Testis (tissue), 3 donors: ENCODE measurements around the gene RGS17. TPM values are rescaled to one million over a fixed set of nuclear protein-coding genes. Genes with fewer than 3 reads are reported as not detected.
"Not testable (repeated sequence)": the region's sequence is repeated elsewhere in the genome, so short reads cannot be mapped to it uniquely, and the experiment has no call there.

Experiments used
- DNase-seq: peaks from one replicate; pipeline ENCODE4 v3.0.0-alpha.2; 2019
- H3K27ac ChIP-seq, 2 donors: fragments of 200-600 bp; sonication (generic); one replicate each; pipeline ENCODE4 v1.5.1; 2019
- H3K27me3 ChIP-seq: fragments of 200-600 bp; sonication (generic); one replicate; pipeline ENCODE4 v1.5.1; 2019
- H3K36me3 ChIP-seq: fragments of 200-600 bp; sonication (generic); one replicate; pipeline ENCODE4 v1.5.1; 2017; ENCODE audit warnings: low read depth; ENCODE audit errors: missing control alignments
- H3K4me1 ChIP-seq: fragments of 200-600 bp; sonication (generic); one replicate; pipeline ENCODE4 v1.5.1; 2019
- H3K4me3 ChIP-seq, 2 donors: fragments of 200-600 bp; sonication (generic); one replicate each; pipeline ENCODE4 v1.5.1; 2017 to 2019
- H3K9me3 ChIP-seq: fragments of 200-600 bp; sonication (generic); one replicate; pipeline ENCODE4 v1.5.1; 2017
- POLR2A ChIP-seq: fragments of 450-650 bp; IDR thresholded peaks from one replicate; pipeline ENCODE4 v1.6.1; 2017; ENCODE audit warnings: antibody characterized with exemption, mild to moderate bottlenecking, moderate library complexity
- WGBS, 2 donors: methylation state at CpG; one replicate each; pipeline ENCODE4 v1.1.5; 2018; 5-methylcytosine and 5-hydroxymethylcytosine counted together
- intact Hi-C: fragments of 100-400 bp; cut with DNase I; formaldehyde crosslinking; loops from one replicate; pipeline ENCODE4 v1.15.1; 2023; ENCODE audit warnings: low total_unique reads
- polyA plus RNA-seq: library from polyadenylated mRNA; stranded (reverse); fragments of 350-450 nt; fragmentation: Illumina TruSeq; extraction: RNeasy Lipid Tissue Mini Kit (QIAGEN cat#74804); gene quantifications from one replicate; pipeline ENCODE4 v1.2.3, GENCODE V29; 2014; ENCODE audit warnings: low read depth, low replicate concordance; ENCODE audit not compliant: insufficient read depth
- total RNA-seq, 2 donors: library from RNA; depleted of rRNA; stranded (reverse); fragments of >200 nt; gene quantifications; one replicate each; pipeline ENCODE4 v1.2.3, GENCODE V29; 2016
- TF ChIP-seq, protein P1 (sequence below), 3 experiments: fragments of 450-650 bp in 2 of 3; fragments of 200-600 bp in 1 of 3; sonication (generic) in 1 of 3; IDR thresholded peaks; one replicate each; pipeline ENCODE4 v1.5.1; 2016 to 2019; ENCODE audit warnings: antibody characterized with exemption in 3 of 3, mild to moderate bottlenecking in 2 of 3, moderate library complexity in 1 of 3

RGS17 gene
- total and polyA plus RNA-seq, 3 donors from 2014 or later, result 0.65 to 4.5 (median 3.1) TPM

DNA sequence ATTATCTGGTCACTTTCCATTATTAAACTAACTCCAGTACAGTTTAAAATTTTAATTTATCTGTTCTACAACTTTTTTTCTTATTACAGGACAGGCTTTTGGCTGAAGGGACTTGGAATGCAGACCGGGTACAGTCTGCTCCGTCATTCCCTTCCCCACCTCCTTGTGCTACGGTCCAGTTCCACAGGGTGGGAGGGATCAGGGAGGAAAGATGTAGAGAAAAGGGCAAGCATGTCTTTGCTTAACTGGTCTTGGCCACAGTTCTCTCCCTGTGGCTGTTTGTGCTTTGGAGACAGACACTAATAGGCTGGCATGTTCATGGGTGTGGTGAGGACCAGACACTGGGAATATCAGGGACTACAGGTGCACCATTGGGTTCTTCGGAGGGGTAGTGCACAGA is 12.1 kb upstream of the RGS17 start:
- Histone ChIP-seq H3K36me3 (no peaks in the 10 kb centered on the region), H3K4me3 (no peak overlapping the region), H3K4me1 (no peaks in the 10 kb centered on the region), H3K27me3 (no peaks in the 10 kb centered on the region), H3K9me3 (no peaks in the 10 kb centered on the region), H3K27ac (no peak overlapping the region)
- TF ChIP-seq, protein P1, sequence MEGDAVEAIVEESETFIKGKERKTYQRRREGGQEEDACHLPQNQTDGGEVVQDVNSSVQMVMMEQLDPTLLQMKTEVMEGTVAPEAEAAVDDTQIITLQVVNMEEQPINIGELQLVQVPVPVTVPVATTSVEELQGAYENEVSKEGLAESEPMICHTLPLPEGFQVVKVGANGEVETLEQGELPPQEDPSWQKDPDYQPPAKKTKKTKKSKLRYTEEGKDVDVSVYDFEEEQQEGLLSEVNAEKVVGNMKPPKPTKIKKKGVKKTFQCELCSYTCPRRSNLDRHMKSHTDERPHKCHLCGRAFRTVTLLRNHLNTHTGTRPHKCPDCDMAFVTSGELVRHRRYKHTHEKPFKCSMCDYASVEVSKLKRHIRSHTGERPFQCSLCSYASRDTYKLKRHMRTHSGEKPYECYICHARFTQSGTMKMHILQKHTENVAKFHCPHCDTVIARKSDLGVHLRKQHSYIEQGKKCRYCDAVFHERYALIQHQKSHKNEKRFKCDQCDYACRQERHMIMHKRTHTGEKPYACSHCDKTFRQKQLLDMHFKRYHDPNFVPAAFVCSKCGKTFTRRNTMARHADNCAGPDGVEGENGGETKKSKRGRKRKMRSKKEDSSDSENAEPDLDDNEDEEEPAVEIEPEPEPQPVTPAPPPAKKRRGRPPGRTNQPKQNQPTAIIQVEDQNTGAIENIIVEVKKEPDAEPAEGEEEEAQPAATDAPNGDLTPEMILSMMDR (IDR thresholded peaks at IDR 0.05), result no peak
- no peak for TF ChIP-seq POLR2A
- intact Hi-C loops, result no loop called here
- DNase-seq, result no peak
- 75 to 88% methylated on average over 4 of the region's 4 CpGs for WGBS, 2 donors

GRCh38 chr6:153140299-153140698 is 9.2 kb upstream of the RGS17 start:
- no peak for DNase-seq
- Histone ChIP-seq H3K27me3 (no peaks in the 10 kb centered on the region), H3K9me3 (no peaks in the 10 kb centered on the region), H3K27ac (no peak overlapping the region), H3K4me3 (no peak overlapping the region), H3K4me1 (peaks cover under 1% of the 10 kb centered on the region), H3K36me3 (no peaks in the 10 kb centered on the region)
- 55 to 64% methylated on average over 2 of the region's 2 CpGs for WGBS, 2 donors
- TF ChIP-seq POLR2A, result no peak
- TF ChIP-seq, protein P1 (IDR thresholded peaks at IDR 0.05), result no peak
- intact Hi-C loops, result no loop called here

- no peak overlapping the region for H3K4me3 ChIP-seq
- H3K36me3 ChIP-seq, result no peaks in the 10 kb centered on the region
- no peak for TF ChIP-seq POLR2A
- TF ChIP-seq, protein P1 (IDR thresholded peaks at IDR 0.05), result no peak
- H3K27me3 ChIP-seq, result no peaks in the 10 kb centered on the region
- no peak overlapping the region for H3K27ac ChIP-seq
- DNase-seq, result no peak
- H3K9me3 ChIP-seq, result no peaks in the 10 kb centered on the region
- WGBS, 2 donors, result 92 to 98% methylated on average over 1 of the region's 1 CpG
- H3K4me1 ChIP-seq, result peaks cover 9% of the 10 kb centered on the region
- intact Hi-C loops, result no loop called here
Measured at GRCh38 chr6:153138930-153139329, 7.8 kb upstream of the RGS17 start.

DNA sequence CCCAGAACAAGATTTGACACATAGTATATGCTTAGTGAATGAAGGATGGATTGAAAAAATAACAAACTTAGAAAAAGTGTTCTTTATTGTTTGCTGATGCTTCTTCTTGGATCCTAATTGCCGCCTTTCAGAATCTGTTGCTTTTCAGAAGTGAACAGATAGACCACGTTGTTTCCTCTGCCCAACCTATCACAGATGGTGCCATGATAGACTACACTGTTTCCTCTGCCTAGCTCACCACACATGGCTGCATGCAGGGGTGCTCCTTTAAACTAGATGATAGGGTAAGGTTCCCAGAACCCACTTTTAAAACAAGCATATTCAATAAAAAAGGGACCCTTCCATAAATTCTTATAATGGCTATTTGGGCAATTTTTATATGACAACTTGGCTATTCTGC is 4.6 kb upstream of the RGS17 start:
- H3K27me3 ChIP-seq, result no peaks in the 10 kb centered on the region
- H3K36me3 ChIP-seq, result no peaks in the 10 kb centered on the region
- WGBS, 2 donors, result 43 to 47% methylated on average over 2 of the region's 2 CpGs
- DNase-seq, result peak; percentile 33
- intact Hi-C loops, result no loop called here
- no peaks in the 10 kb centered on the region for H3K9me3 ChIP-seq
- no peak for TF ChIP-seq POLR2A
- TF ChIP-seq, protein P1 (IDR thresholded peaks at IDR 0.05), result no peak
- peak overlapping the region in 1 of 2 donors; percentile 31 for H3K27ac ChIP-seq
- H3K4me3 ChIP-seq, result no peak overlapping the region
- H3K4me1 ChIP-seq, result peaks cover 9% of the 10 kb centered on the region

DNA sequence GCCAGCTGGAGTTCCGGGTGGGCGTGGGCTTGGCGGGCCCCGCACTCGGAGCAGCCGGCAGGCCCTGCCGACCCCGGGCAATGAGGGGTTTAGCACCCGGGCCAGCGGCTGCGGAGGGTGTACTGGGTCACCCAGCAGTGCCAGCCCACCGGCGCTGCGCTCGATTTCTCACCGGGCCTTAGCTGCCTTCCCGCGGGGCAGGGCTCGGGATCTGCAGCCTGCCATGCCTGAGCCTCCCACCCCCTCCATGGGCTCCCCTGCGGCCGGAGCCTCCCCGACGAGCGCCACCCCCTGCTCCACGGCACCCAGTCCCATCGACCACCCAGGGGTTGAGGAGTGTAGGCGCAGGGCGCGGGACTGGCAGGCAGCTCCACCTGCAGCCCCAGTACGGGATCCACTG is 2.6 kb upstream of the RGS17 start:
- H3K4me1 ChIP-seq, DNase-seq, H3K9me3 ChIP-seq, H3K27me3 ChIP-seq, H3K36me3 ChIP-seq, intact Hi-C loops, H3K27ac ChIP-seq: not testable (repeated sequence)
- WGBS, 2 donors, result 77% methylated on average over 6 of the region's 30 CpGs; no CpG with 5 or more reads in 1 of the 2 donors
- H3K4me3 ChIP-seq, result peak overlapping the region; percentile 16 to 46
